HG02798 (cell line): ENCODE measurements around the gene STAM.
"Not testable (repeated sequence)": the region's sequence is repeated elsewhere in the genome, so short reads cannot be mapped to it uniquely, and the experiment has no call there.

Experiments
- ATAC-seq: cut with Tn5 transposase; IDR thresholded peaks from one replicate; pipeline ENCODE4 v1.9.1; 2021; ENCODE audit warnings: mild to moderate bottlenecking; ENCODE audit not compliant: unreplicated experiment, poor library complexity

The STAM gene

DNA sequence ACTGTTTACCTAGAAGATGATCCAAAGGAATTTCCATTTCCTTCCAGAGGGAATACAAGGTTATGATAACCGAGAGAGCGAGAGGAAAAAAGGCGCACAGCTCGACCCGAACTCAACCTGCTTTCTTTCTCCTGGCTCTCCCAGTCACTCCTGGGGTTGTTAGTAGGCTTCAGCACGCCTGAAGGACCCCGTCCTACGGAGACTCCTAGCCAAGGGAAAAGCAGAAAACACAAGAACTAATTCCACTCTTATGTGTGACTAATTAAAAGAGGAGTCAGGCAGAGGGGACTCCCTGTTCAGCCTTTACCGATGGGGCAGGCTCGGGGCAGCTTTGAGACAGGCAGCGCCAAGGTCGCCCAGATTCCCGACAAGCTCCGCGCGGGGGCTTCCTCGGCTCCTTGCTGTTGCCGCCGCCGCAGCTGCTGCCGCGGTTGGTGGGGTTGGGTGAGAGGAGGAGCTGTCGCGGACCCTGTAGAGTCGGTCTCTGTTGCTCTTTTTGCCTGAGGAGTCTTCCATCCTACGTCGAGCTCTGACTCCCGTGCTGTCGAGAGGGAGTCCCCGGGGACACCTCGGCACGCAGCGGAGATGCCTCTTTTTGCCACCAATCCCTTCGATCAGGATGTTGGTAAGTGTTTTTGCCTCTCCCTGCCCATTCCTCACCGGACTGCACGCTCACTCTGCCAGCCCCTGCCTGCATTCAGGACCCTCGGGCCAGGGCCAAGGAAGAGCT lies at the start of gene STAM:
STAM (plus strand) TSS at position 397 of the 730 bp plus-strand sequence; CDS start at position 586, 189 bp downstream.
- ATAC-seq = peak; percentile 95

DNA sequence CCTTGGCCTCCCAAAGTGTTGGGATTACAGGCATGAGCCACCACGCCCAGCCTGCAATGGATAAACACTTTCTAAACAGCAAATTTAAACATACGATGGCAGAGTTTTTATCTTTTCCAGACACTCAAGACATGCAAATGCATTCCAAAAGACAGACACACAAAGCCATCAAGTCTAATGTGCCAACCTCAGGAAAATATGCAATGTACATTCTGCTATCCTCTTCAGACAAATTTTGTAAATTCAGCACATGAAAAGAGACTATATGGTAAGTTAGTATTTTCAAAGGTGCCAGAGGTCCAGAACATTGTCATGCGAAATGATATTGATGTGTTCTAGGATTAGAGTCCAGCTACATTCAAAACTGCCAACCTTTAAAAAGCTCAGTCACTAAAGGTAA lies 46.6 kb upstream of the STAM start:
- no peak for ATAC-seq

- ATAC-seq = no peak
Observed at GRCh38 chr10:17599089-17599488, 44.9 kb upstream of the STAM start.

DNA sequence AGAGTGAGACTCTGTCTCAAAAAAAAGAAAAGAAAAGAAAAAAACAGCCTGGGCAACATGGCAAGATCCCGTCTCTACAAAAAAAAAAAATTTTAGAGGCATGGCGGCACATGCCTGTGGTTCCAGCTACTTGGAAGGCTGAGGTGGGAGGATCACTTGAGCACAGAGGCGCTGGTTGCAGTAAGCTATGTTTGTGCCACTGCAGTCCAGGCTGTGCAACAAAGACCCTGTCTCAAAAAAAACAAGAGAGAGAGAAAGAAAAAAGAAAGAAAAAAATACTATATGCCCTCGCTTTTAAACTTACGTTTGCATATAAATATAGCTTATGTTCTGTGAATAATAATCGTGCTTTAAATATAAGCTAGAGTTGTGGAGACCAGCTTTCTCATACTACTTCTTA lies 38.0 kb upstream of the STAM start:
- ATAC-seq = no peak

GRCh38 chr10:17606547-17607040 lies 37.4 kb upstream of the STAM start:
- no peak for ATAC-seq

DNA sequence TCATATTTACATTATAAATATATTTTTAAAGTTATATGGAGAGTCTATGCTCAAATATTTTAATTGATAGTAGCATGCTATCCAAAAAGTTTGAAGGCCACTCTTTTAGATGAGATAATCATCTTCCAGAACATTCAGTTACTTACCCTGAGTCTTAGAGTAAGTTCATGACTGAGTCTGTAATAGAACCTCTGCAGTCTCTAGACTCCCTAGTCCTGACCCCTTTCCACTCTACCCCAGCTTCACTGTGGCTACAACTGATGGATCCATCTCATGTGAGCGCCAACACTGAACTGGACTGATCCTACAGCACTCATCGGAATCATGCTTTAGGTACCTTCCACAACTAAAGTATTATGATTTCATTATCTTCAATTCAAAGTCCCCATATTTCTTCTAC lies 36.9 kb upstream of the STAM start:
- no peak for ATAC-seq

- ATAC-seq = peak; percentile 81
Observed at GRCh38 chr10:17607603-17608332, 36.2 kb upstream of the STAM start.

DNA sequence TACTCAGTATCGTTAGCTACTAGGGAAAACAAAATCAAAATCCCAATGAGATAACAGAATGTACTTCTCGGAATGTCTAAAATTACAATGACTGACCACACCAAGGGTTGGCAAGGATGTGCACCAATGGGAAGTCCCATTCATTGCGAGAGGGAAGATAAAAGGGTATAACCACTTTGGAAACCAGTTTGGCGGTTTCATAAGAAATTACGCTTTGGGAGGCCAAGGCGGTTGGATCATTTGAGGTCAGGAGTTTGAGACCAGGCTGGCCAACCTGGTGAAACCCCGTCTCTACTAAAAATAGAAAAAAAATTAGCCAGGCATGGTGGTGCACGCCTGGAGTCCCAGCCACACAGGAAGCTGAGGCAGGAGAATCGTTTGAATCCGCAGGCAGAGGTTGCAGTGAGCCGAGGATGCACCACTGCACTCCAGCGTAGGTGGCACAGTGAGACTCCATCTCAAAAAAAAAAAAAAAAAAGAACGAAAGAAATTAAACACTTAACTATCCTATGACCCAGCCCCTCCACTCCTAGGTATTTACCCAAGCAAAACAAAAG lies 34.4 kb upstream of the STAM start:
- ATAC-seq = no peak

DNA sequence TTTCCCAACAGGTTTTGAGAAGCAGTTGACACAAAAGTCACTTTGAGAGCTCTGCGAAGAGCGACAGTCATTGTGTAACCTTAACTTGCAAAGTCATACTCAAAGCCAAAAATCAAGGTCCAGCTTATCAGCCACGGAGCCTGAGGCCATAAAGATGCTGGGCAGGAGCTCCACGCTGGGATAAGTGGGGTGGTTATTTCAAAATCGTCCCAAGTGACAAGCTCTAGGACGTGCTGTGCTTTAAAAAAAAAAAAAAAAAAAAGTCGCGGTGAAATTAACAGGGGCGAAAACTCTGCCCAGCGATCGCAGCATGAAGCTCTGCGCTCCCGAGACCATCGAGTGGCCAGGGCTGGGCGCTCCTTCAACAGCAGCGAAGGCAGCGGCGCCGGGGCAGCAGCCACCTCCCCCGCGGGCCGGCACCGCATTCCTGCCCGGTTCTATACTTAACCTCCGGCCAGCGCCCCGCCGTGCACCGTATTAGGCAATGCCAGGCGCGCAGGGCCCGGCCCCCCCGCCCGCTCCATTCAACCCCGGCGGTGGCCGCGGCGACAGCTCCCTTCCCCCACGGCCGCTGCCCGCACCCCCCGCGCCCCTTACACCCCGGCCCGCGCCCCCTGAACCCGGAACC lies 27.4 kb upstream of the STAM start:
- ATAC-seq = peak; percentile 45

DNA sequence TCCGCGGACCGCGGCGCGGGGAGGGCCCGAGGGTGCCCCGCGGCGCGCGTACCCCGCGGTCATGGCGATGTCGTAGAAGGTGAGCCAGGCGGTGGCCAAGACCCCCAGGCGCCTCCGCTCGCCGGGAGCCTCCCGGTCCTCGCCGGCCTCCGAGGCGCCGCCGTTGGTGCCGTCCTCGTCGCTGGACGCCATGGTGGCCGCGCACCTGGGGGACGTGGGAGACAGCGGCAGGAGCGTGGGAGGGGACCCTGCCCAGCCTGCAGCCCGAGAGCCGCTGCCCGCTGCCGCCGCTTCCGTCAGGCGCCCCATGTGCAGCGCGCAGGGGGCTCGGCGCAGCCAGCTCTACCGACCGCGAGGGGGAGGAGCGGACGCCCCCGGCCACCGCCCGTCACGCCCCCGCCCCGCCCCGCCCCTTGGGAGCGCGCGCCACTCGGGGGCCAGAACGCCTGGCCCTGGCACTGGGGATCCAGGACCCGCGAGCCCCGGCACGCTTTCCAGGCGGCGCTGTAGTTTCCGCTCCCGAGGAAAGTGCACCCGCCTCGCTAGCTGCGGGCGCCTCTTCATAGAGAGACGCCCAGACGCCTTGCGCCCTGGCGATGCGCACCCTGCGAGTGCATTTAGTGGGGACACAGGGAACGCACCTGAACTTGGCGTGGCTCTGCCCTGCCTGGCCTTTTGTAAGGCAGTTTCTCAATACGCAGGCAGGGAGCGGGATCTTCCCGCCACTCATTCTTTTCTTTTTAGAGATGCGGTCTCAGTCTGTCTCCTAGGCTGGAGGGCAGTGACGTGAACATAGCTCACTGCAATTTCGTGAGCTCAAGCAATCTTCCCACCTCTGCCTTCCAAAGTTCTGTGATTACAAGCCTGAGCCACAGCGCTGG lies 26.7 kb upstream of the STAM start, which contains the start of gene HACD1:
HACD1 (minus strand) TSS at position 344 of the 881 bp plus-strand sequence; CDS start at position 309, 35 bp downstream.
- ATAC-seq = peak; percentile 63

- no peak for ATAC-seq
Observed at GRCh38 chr10:17622061-17622460, 21.9 kb upstream of the STAM start.

- ATAC-seq = no peak
Observed at GRCh38 chr10:17624996-17625395, 19.0 kb upstream of the STAM start.

- ATAC-seq = no peak
Observed at GRCh38 chr10:17626656-17627055, 17.3 kb upstream of the STAM start.

GRCh38 chr10:17632590-17632989 lies 11.4 kb upstream of the STAM start:
- ATAC-seq = not testable (repeated sequence)

DNA sequence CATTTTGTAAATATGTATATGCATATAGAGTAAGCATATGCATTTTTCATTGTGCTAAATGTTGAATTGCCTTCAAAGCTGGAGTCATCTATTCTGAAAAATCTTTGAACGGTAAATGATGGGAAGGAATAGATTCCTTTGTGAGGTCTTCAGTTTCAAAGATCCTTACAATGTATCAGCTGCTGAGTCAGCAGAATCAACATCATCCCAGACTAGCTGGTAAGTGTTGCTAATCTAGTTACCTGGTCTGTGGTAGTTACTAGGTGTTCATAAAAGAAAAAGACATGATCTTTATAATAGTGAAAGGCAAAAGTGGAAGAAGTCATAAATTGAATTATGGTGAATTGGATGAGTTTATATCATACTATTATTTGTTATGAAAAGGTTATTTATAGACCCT lies 10.6 kb upstream of the STAM start:
- ATAC-seq = no peak

- no peak for ATAC-seq
Observed at GRCh38 chr10:17637869-17638268, 6.1 kb upstream of the STAM start.

DNA sequence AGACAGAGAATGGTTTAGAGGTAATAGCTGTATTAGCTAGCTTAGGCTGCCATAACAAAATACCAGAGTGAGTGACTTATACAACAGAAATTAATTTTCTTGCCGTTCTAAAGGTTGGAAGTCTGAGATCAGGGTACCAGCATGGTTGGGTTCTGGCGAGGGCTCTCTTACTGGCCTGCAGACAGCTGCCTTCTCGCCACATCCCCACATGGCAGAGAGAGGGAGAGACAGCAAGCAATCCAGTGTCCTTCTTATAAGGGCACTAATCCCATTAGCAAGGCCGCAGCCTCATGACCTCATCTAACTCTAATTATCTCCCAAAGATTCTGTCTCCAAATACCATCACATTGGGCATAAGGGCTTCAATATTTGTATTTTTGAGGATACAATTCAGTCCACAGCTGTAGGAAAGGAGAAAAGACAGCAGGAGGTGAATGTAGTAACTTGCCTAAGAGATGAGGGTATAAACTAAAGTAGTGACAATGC lies 3.6 kb upstream of the STAM start:
- ATAC-seq = no peak

DNA sequence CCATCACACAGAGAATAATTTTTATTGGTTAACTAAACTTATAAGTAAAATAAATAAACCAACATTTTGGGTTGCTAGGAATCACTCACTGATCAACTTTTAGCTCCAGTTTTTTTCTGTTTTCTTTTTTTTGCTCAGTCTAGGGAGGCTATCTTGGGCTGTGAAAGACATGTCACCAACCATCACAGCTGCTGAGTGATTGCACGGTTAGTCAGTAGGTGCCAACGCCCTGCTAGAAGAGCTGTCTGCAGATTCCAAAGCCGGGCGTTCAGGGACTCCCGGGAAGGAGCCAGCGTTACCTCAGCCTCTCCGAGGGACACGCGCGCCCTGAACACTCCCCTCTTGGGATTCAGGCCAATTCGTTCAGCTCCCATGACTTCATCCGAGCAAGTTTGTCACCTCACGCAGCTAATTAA lies 604 bp upstream of the STAM start:
- peak; percentile 32 for ATAC-seq

- ATAC-seq = peak; percentile 30
Observed at GRCh38 chr10:17644485-17644943, 563 bp downstream of the STAM start.
